BJ (cell line): ENCODE results near the gene EGFLAM. TPM values are rescaled to one million over a fixed set of nuclear protein-coding genes. Genes with fewer than 3 reads are reported as not detected.

Source experiments
- CTCF ChIA-PET: fragments of 350-600 bp; formaldehyde crosslinking; extraction: SDS; loops from one replicate; lab custom pipeline; 2021; ENCODE audit warnings: antibody characterized with exemption, inconsistent platforms; lab: Yijun Ruan, JAX
- POLR2A ChIA-PET: fragments of 300-600 bp; sonication (Branson Sonifier 250); formaldehyde crosslinking; extraction: SDS; loops from one replicate; lab custom pipeline; 2021; ENCODE audit warnings: antibody characterized with exemption; lab: Charles Lee
- DNase-seq: peaks from one replicate; pipeline ENCODE4 v3.0.0-alpha.2; 2011; ENCODE audit warnings: low read depth
- H3K27me3 ChIP-seq: 2 replicates; pipeline ENCODE4 v1.6.0; 2011; ENCODE audit warnings: low read length; ENCODE audit not compliant: control insufficient read depth, insufficient read depth
- H3K36me3 ChIP-seq: 2 replicates; pipeline ENCODE4 v1.5.1; 2011; ENCODE audit warnings: low read length; ENCODE audit not compliant: control insufficient read depth, insufficient read depth
- H3K4me3 ChIP-seq: 2 replicates; pipeline ENCODE4 v1.5.1; 2011; ENCODE audit warnings: low read depth, mild to moderate bottlenecking, control low read depth, low read length
- CTCF ChIP-seq: IDR thresholded peaks from 2 replicates; pipeline ENCODE4 v1.5.1; 2011; ENCODE audit warnings: low read depth, mild to moderate bottlenecking, control low read depth, inconsistent platforms, low read length, moderate library complexity; ENCODE audit not compliant: insufficient read depth
- polyA plus RNA-seq: library from polyadenylated mRNA; depleted of rRNA; stranded (reverse); fragments of >200 nt; gene quantifications from 2 replicates; pipeline ENCODE4 v1.2.3, GENCODE V29; 2011

Gene EGFLAM
- polyA plus RNA-seq, 1 experiment = 3.9 TPM

DNA sequence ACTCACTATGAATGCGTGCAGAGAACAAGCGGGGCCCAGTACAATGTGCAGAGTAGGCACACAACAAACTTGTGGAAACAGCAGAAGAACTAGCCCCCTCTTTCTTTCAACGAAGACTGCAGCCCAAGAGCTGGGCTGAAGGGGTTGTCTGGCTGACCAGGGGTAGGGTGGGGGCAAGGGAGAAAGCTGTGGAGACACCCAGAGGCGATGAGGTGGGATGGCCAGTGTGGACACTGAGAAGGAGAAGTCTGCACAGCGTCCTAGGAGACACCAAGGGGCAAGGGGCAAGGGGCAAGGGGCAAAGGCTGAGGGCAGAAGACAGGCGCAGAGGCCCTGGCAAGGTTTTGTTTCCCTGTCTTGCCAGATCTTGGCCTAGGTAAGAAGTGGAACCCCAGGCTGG, 235.8 kb downstream of the EGFLAM start:
- Histone ChIP-seq H3K27me3 (no peaks in the 10 kb centered on the region), H3K4me3 (no peak overlapping the region), H3K36me3 (no peaks in the 10 kb centered on the region; the same call in 1 of the 2 replicates)
- ChIA-PET CTCF (no interaction called here), POLR2A (no interaction called here)
- TF ChIP-seq CTCF = no peak
- no peak for DNase-seq

DNA sequence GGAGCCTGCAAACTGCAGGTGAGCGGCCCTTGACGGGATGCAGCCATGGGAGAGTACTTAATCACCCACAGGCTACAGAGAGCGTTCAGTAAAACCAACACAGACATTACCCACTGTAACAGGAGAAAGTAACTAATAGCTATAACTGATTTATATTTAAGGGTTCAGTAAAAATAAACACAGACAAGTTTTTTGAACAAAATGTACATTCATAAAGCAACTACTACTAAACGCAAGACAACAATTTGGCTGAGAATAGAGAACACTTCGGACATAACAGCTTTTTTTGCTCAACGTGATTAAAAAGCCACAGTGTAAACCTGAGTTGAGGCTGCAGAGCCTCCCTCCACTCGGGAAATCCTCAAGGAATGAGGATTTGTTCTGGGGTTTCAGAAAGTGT, 236.4 kb downstream of the EGFLAM start:
- POLR2A ChIA-PET = no interaction called here
- CTCF ChIA-PET = interaction anchor here (0.7 to 1.4 kb wide), 2 partner anchors 49 to 592 kb away, joined by 3 read pairs; no protein-coding TSS in a partner anchor
- no peak for DNase-seq
- Histone ChIP-seq H3K36me3 (no peaks in the 10 kb centered on the region; the same call in 1 of the 2 replicates), H3K4me3 (no peak overlapping the region), H3K27me3 (no peaks in the 10 kb centered on the region)
- TF ChIP-seq CTCF = no peak

- ChIA-PET CTCF (interaction anchor here (0.9 to 1.2 kb wide), 3 partner anchors 47 to 312 kb away, joined by 3 read pairs; no protein-coding TSS in a partner anchor), POLR2A (no interaction called here)
These were observed 239.6 kb downstream of the EGFLAM start for GRCh38 chr5:38497946-38498345.

GRCh38 chr5:38500573-38501260, 242.4 kb downstream of the EGFLAM start:
- peak; percentile 16 for DNase-seq
- CTCF ChIA-PET = interaction anchor here (1.0 to 1.2 kb wide), 2 partner anchors 8 to 22 kb away, joined by 3 read pairs; no protein-coding TSS in a partner anchor

More at GRCh38 chr5:38497946-38498345, 239.6 kb downstream of the EGFLAM start:
- H3K36me3 ChIP-seq = no peaks in the 10 kb centered on the region; the same call in 1 of the 2 replicates
- H3K4me3 ChIP-seq = no peak overlapping the region
- DNase-seq = no peak
- TF ChIP-seq CTCF = 0 out of 2 replicates have a peak, but pooled peaks have one; percentile 22
- no peaks in the 10 kb centered on the region for H3K27me3 ChIP-seq

More at GRCh38 chr5:38500573-38501260, 242.4 kb downstream of the EGFLAM start:
- H3K4me3 ChIP-seq = no peak overlapping the region
- H3K36me3 ChIP-seq = no peaks in the 10 kb centered on the region; the same call in 1 of the 2 replicates
- TF ChIP-seq CTCF = no peak
- H3K27me3 ChIP-seq = no peaks in the 10 kb centered on the region
- POLR2A ChIA-PET = no interaction called here
